Esophagus muscularis mucosa (tissue), 4 donors: ENCODE results near the gene PLEKHG7. TPM values are rescaled to one million over a fixed set of nuclear protein-coding genes. Genes with fewer than 3 reads are reported as not detected.

Experiments used
- DNase-seq: peaks from one replicate; pipeline ENCODE4 v3.0.0-alpha.2; 2017; ENCODE audit errors: extremely low spot score
- H3K27ac ChIP-seq, 4 donors: fragments of 200-600 bp; sonication (generic); replicated peaks in 1 of 4; 1 replicate in 3 of 4; 2 replicates in 1 of 4; pipeline ENCODE4 v1.5.1; 2016 to 2019; ENCODE audit warnings: mild to moderate bottlenecking in 1 of 4
- H3K27me3 ChIP-seq, 4 donors: fragments of 200-600 bp; sonication (generic); one replicate each; pipeline versions ENCODE4 v1.5.1 to v1.6.0; 2016 to 2019
- H3K36me3 ChIP-seq, 4 donors: fragments of 200-600 bp; sonication (generic); one replicate each; pipeline ENCODE4 v1.5.1; 2016 to 2019
- H3K4me1 ChIP-seq, 4 donors: fragments of 200-600 bp; sonication (generic); one replicate each; pipeline ENCODE4 v1.5.1; 2016 to 2019
- H3K4me3 ChIP-seq, 4 donors: fragments of 200-600 bp; sonication (generic); 1 replicate in 2 of 4; 2 replicates in 2 of 4; pipeline ENCODE4 v1.5.1; 2016 to 2019; ENCODE audit warnings: mild to moderate bottlenecking in 4 of 4, moderate library complexity in 1 of 4
- H3K9me3 ChIP-seq, 4 donors: fragments of 200-600 bp; sonication (generic); 1 replicate in 3 of 4; 2 replicates in 1 of 4; pipeline ENCODE4 v1.5.1; 2016 to 2019
- EP300 ChIP-seq: sonication (generic); formaldehyde crosslinking; IDR thresholded peaks from one replicate; pipeline ENCODE4 v1.6.1; 2017; ENCODE audit warnings: antibody characterized with exemption
- POLR2A ChIP-seq: fragments of 450-650 bp; IDR thresholded peaks from one replicate; pipeline ENCODE4 v1.6.1; 2017; ENCODE audit warnings: antibody characterized with exemption, moderate library complexity, mild to moderate bottlenecking, low read depth
- POLR2AphosphoS5 ChIP-seq, 2 donors: sonication (generic); formaldehyde crosslinking; IDR thresholded peaks; one replicate each; pipeline ENCODE4 v1.6.1; 2017; ENCODE audit warnings: antibody characterized with exemption in 2 of 2
- WGBS: methylation state at CpG from one replicate; pipeline ENCODE4 v1.1.5; 2018; 5-methylcytosine and 5-hydroxymethylcytosine counted together
- intact Hi-C: fragments of 100-400 bp; cut with DNase I; formaldehyde crosslinking; loops from one replicate; pipeline ENCODE4 v1.15.1; 2023
- total RNA-seq, 4 donors: library from RNA; depleted of rRNA; stranded (reverse); fragments of >200 nt; gene quantifications; one replicate each; pipeline versions ENCODE4 v1.1.0 to v1.2.1, GENCODE V29; 2016
- TF ChIP-seq, protein P1 (sequence below), 3 experiments: fragments of 200-600 bp in 2 of 3; fragments of 450-650 bp in 1 of 3; sonication (generic) in 2 of 3; IDR thresholded peaks; one replicate each; pipeline ENCODE4 v1.5.1; 2017 to 2019; ENCODE audit warnings: antibody characterized with exemption in 3 of 3, mild to moderate bottlenecking in 2 of 3, moderate library complexity in 1 of 3

Gene PLEKHG7
- total RNA-seq, 4 donors from 2014 or later, result not detected

DNA sequence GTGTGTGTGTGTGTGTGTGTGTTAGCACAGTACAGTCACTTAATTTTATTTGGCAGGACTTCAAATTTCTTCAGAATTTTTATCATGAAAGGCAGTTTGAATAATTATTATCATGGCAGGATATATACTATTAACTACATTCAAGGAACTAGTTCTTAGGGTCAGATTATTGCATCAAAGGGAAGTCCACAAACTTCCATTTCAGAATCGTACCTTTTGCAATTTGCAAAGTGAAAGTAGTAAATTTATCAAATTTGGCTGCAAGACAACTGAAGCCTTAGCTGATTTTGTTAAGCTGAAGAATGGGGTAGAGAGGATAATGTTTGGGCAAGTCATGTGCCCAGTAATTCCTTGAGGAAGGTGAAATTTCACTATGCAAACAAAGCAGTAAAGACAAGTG lies 68.2 kb downstream of the PLEKHG7 start:
- H3K27me3 ChIP-seq, result no peaks in the 10 kb centered on the region
- WGBS, result 56% methylated on average over 1 of the region's 1 CpG
- H3K36me3 ChIP-seq, result peaks cover 0 to 6% (median 2%) of the 10 kb centered on the region in 4 donors
- DNase-seq, result no peak
- intact Hi-C loops, result no loop called here
- no peak overlapping the region for H3K4me3 ChIP-seq
- no peak overlapping the region for H3K27ac ChIP-seq
- no peaks in the 10 kb centered on the region for H3K9me3 ChIP-seq
- no peak for TF ChIP-seq EP300
- TF ChIP-seq, protein P1, sequence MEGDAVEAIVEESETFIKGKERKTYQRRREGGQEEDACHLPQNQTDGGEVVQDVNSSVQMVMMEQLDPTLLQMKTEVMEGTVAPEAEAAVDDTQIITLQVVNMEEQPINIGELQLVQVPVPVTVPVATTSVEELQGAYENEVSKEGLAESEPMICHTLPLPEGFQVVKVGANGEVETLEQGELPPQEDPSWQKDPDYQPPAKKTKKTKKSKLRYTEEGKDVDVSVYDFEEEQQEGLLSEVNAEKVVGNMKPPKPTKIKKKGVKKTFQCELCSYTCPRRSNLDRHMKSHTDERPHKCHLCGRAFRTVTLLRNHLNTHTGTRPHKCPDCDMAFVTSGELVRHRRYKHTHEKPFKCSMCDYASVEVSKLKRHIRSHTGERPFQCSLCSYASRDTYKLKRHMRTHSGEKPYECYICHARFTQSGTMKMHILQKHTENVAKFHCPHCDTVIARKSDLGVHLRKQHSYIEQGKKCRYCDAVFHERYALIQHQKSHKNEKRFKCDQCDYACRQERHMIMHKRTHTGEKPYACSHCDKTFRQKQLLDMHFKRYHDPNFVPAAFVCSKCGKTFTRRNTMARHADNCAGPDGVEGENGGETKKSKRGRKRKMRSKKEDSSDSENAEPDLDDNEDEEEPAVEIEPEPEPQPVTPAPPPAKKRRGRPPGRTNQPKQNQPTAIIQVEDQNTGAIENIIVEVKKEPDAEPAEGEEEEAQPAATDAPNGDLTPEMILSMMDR (IDR thresholded peaks at IDR 0.05), result no peak
- TF ChIP-seq POLR2A, result no peak
- TF ChIP-seq POLR2AphosphoS5 (IDR thresholded peaks at IDR 0.05), result no peak
- H3K4me1 ChIP-seq, result peaks cover 0 to 13% (median 5%) of the 10 kb centered on the region in 4 donors

- Histone ChIP-seq H3K4me1 (peaks cover 0 to 7% (median 0%) of the 10 kb centered on the region in 4 donors), H3K27ac (no peak overlapping the region), H3K27me3 (no peaks in the 10 kb centered on the region), H3K4me3 (no peak overlapping the region), H3K36me3 (peaks cover 0 to 45% (median 25%) of the 10 kb centered on the region in 4 donors), H3K9me3 (no peaks in the 10 kb centered on the region)
- no peak for DNase-seq
- intact Hi-C loops, result no loop called here
- TF ChIP-seq, protein P1 (IDR thresholded peaks at IDR 0.05), result no peak
- TF ChIP-seq POLR2A (no peak), EP300 (no peak), POLR2AphosphoS5 (IDR thresholded peaks at IDR 0.05) (no peak)
Observed at GRCh38 chr12:92775416-92775815, 72.6 kb downstream of the PLEKHG7 start.

DNA sequence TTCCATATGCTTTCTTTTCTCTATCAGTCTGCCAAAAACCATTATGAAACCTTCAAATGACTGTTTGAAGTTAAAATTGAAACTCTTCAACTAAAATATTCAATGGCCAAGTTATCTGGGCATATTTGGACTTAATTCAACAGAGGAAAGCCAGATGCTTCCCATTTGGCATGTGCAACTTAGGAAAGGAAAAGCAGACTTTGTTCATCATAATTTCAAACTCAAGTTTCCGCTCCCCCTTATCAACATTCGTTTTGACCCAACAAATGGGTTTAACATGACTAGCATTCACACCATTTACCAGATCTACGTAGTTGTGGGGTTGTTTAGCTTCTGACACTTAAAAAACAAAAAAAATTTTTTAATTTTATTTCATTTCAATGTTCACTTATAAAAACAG lies 75.7 kb downstream of the PLEKHG7 start:
- Histone ChIP-seq H3K27ac (no peak overlapping the region), H3K36me3 (peaks cover 0 to 67% (median 33%) of the 10 kb centered on the region in 4 donors)
- intact Hi-C loops, result no loop called here

GRCh38 chr12:92779902-92780301 lies 77.1 kb downstream of the PLEKHG7 start:
- Histone ChIP-seq H3K4me1 (no peaks in the 10 kb centered on the region), H3K27ac (no peak overlapping the region), H3K4me3 (no peak overlapping the region), H3K36me3 (peaks cover 0 to 67% (median 33%) of the 10 kb centered on the region in 4 donors), H3K27me3 (no peaks in the 10 kb centered on the region), H3K9me3 (no peaks in the 10 kb centered on the region)
- intact Hi-C loops, result loop anchor here (10.0 kb wide), 1 partner anchor 635 kb away; no protein-coding TSS in a partner anchor
- DNase-seq, result no peak
- TF ChIP-seq POLR2A, result no peak
- TF ChIP-seq EP300, result no peak
- TF ChIP-seq, protein P1 (IDR thresholded peaks at IDR 0.05), result no peak
- TF ChIP-seq POLR2AphosphoS5 (IDR thresholded peaks at IDR 0.05), result no peak
- 78% methylated on average over 1 of the region's 1 CpG for WGBS

More for the DNA sequence above, 75.7 kb downstream of the PLEKHG7 start:
- no peak for TF ChIP-seq EP300
- TF ChIP-seq, protein P1 (IDR thresholded peaks at IDR 0.05), result no peak
- TF ChIP-seq POLR2A, result no peak
- TF ChIP-seq POLR2AphosphoS5 (IDR thresholded peaks at IDR 0.05), result no peak
- Histone ChIP-seq H3K4me1 (no peaks in the 10 kb centered on the region), H3K9me3 (no peaks in the 10 kb centered on the region), H3K27me3 (no peaks in the 10 kb centered on the region), H3K4me3 (no peak overlapping the region)
- 75% methylated on average over 3 of the region's 3 CpGs for WGBS
- DNase-seq, result no peak

- intact Hi-C loops, result loop anchor here (10.0 kb wide), 1 partner anchor 630 kb away; no protein-coding TSS in a partner anchor
- Histone ChIP-seq H3K27me3 (no peaks in the 10 kb centered on the region), H3K4me1 (no peaks in the 10 kb centered on the region), H3K36me3 (peaks cover 0 to 40% (median 13%) of the 10 kb centered on the region in 4 donors), H3K4me3 (no peak overlapping the region), H3K9me3 (no peaks in the 10 kb centered on the region), H3K27ac (no peak overlapping the region)
- TF ChIP-seq POLR2AphosphoS5 (IDR thresholded peaks at IDR 0.05) (no peak), POLR2A (no peak), EP300 (no peak)
- TF ChIP-seq, protein P1 (IDR thresholded peaks at IDR 0.05), result no peak
- DNase-seq, result no peak
- 62% methylated on average over 1 of the region's 1 CpG for WGBS
Observed at GRCh38 chr12:92784356-92784755, 81.6 kb downstream of the PLEKHG7 start.
